ENCODE data around the gene RAG1.

The RAG1 gene

DNA sequence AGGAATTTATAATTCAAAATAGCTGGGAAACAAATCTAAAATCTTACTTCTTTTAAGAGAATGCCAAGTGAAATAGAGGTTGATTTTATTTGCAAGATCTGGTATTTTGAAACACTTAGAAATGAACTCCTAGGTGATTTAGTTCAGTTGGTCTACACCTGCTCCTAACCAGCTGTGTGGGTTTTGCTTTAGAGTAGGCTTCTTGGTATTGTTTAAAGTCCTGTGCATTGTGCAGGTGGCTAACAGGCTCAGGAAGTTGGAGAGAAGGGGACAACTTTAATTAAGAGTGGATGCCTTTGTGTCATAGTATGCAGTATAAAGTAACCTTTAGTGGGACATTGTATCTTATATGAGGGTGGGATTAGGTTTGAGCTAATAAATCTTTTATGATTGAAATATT is 34.3 kb downstream of the RAG1 start:
- no peaks in the 10 kb centered on the region for H3K9me3 Mint-ChIP-seq
- no peak overlapping the region for H3K27ac Mint-ChIP-seq
- H3K4me1 Mint-ChIP-seq: no peaks in the 10 kb centered on the region
- ATAC-seq (no peak), DNase-seq (no peak)
- peaks cover 15% of the 10 kb centered on the region for H3K27me3 Mint-ChIP-seq
- H3K4me3 Mint-ChIP-seq: no peak overlapping the region
- H3K36me3 Mint-ChIP-seq (ENCODE audit: low read depth): no peaks in the 10 kb centered on the region

DNA sequence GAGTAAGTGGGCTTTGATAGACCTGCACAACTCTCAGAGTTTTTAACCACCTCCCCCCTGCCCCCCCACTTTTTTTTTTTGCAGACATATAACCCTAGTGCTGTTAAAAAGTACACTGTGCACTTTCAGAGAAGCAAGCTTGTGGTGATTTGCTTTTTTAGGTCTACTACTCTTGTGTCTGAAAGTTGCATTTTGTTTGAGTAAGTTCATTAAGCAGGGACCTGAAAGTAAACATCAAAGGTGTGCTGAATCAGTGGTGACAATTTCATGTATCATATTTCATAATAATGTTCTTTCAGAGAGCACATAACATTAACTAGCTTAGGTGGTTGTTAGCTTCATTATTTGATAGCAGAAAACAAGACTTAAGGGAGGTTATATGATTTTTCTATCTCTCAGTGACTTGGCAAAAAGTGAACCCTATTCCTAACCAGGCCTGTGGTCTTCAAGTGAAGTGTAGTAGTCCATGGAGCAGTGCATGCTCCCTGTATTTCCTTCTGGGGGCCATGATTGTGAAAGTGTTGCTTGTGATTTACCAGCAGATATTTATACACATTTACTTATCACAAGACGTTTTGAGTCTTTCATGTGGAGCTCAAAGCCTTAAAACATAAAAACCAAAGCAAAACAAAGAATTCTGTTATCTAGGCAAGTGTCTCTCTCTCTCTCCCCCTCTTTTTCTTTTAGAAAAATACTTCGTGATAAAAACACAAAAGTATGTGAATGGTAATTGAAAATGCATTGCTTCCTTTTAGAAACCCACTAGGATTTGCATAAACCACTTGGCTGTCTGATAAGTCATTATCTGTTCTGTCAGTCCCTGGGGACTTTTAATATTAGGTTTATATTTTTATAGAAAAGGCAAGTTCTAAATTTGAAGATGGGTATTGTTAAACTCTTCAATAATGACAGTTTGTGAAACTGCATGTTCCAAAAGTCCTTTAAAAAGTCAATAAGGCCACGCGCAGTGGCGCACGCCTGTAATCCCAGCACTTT is 37.7 kb downstream of the RAG1 start:
- DNase-seq: no peak
- no peak for ATAC-seq
- Mint-ChIP-seq H3K27me3 (peaks cover 9% of the 10 kb centered on the region), H3K9me3 (no peaks in the 10 kb centered on the region), H3K4me1 (no peaks in the 10 kb centered on the region), H3K4me3 (no peak overlapping the region), H3K36me3 (ENCODE audit: low read depth) (no peaks in the 10 kb centered on the region), H3K27ac (no peak overlapping the region)

DNA sequence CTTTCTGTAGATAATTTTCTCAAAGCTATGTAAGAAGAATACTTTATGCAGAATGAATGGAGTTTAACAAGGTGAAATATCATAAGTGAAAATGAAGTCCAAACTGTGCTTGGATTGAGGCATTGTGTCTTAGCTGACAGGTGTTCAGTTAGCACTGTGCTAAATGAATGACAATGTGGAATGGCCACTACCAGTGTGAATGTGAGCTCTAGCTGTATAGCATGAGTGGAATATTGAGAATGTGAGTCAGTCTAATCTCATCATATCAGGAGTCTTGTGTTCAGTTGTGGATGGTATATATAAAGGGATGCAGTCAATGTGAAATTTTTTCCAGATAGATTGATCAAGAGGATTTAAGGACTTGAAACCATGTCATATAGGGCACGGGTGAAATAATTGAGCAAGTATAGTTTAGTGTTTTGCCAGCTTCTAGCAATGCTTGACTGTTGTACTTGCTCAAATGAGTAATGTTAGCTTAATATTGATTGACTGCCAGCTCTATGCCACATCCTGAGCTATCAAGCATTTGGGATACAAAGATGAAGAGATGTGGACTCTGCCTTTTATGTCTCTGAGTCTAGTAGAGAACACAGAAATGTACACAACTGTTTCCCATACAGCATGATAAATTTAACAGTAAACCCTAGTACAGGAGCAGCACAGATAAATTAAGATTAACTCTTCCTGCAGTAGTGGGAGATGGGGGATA is 40.8 kb downstream of the RAG1 start:
- Mint-ChIP-seq H3K4me3 (no peak overlapping the region), H3K27ac (no peak overlapping the region), H3K9me3 (no peaks in the 10 kb centered on the region), H3K4me1 (no peaks in the 10 kb centered on the region), H3K27me3 (peaks cover 11% of the 10 kb centered on the region), H3K36me3 (ENCODE audit: low read depth) (no peaks in the 10 kb centered on the region)
- DNase-seq (no peak), ATAC-seq (no peak)

GRCh38 chr11:36609383-36609782 is 41.6 kb downstream of the RAG1 start:
- Mint-ChIP-seq H3K27ac (no peak overlapping the region), H3K9me3 (no peaks in the 10 kb centered on the region), H3K27me3 (peaks cover 9% of the 10 kb centered on the region), H3K4me1 (no peaks in the 10 kb centered on the region), H3K36me3 (ENCODE audit: low read depth) (no peaks in the 10 kb centered on the region), H3K4me3 (no peak overlapping the region)
- no peak for ATAC-seq
- no peak for DNase-seq

GRCh38 chr11:36615826-36616225 is 48.0 kb downstream of the RAG1 start:
- Mint-ChIP-seq H3K9me3 (no peaks in the 10 kb centered on the region), H3K36me3 (ENCODE audit: low read depth) (no peaks in the 10 kb centered on the region), H3K27ac (no peak overlapping the region), H3K4me3 (no peak overlapping the region), H3K4me1 (peaks cover 10% of the 10 kb centered on the region), H3K27me3 (peaks cover 15% of the 10 kb centered on the region)
- ATAC-seq: no peak
- no peak for DNase-seq

- H3K27ac Mint-ChIP-seq: no peak overlapping the region
- no peaks in the 10 kb centered on the region for H3K36me3 Mint-ChIP-seq (ENCODE audit: low read depth)
- peaks cover 11% of the 10 kb centered on the region for H3K27me3 Mint-ChIP-seq
- H3K4me1 Mint-ChIP-seq: peaks cover 10% of the 10 kb centered on the region
- no peak overlapping the region for H3K4me3 Mint-ChIP-seq
- DNase-seq (no peak), ATAC-seq (no peak)
- no peaks in the 10 kb centered on the region for H3K9me3 Mint-ChIP-seq
Observed at GRCh38 chr11:36617543-36618362, 49.9 kb downstream of the RAG1 start.

- Mint-ChIP-seq H3K36me3 (ENCODE audit: low read depth) (no peaks in the 10 kb centered on the region), H3K27ac (no peak overlapping the region), H3K4me1 (peaks cover 10% of the 10 kb centered on the region), H3K9me3 (no peaks in the 10 kb centered on the region), H3K27me3 (peaks cover 11% of the 10 kb centered on the region), H3K4me3 (no peak overlapping the region)
- ATAC-seq (no peak), DNase-seq (no peak)
Observed at GRCh38 chr11:36618363-36619047, 50.7 kb downstream of the RAG1 start.

DNA sequence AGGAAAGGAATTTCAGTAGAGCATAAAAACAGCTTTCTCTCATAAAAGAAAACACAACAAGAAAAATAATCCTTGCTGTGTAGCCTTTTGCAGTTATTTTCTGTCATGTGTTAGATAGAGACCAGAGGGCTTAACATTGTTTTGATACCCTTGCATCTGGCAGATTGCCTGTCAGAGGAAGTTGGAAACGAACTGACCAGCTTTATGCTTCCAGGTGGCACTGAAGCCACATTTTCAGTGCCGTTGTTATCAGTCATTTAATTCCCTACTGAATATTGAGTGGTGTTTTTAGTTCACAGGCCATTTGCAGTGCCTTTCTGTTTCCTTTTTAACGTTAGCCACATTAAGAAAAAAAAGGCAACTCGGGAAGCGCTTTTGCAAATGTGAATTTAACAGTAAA is 51.7 kb downstream of the RAG1 start:
- Mint-ChIP-seq H3K36me3 (ENCODE audit: low read depth) (no peaks in the 10 kb centered on the region), H3K4me3 (no peak overlapping the region), H3K9me3 (no peaks in the 10 kb centered on the region), H3K4me1 (peaks cover 10% of the 10 kb centered on the region), H3K27ac (no peak overlapping the region), H3K27me3 (peaks cover 14% of the 10 kb centered on the region)
- ATAC-seq (no peak), DNase-seq (no peak)

DNA sequence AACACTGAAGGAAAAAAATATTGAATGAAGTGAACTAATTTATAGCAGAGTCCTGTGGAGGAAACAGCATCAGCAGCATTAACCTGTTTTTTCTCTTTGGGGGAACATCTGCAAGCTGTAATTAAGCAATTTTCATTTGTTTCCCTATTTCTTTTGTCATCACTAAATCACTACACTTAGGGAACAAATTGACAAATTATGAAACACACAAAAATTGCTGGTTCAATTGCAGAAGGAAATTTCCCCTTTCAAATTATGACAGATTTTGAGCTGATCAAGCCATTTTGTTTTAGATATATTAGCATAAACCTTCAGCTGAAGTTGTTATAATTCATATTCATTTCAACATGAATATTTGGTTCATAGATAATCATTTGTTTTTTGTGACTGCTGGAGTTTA is 52.4 kb downstream of the RAG1 start:
- no peak for ATAC-seq
- H3K36me3 Mint-ChIP-seq (ENCODE audit: low read depth): no peaks in the 10 kb centered on the region

GRCh38 chr11:36622431-36623136 is 54.8 kb downstream of the RAG1 start:
- Mint-ChIP-seq H3K36me3 (ENCODE audit: low read depth) (no peaks in the 10 kb centered on the region), H3K27ac (no peak overlapping the region), H3K4me3 (no peak overlapping the region), H3K4me1 (peaks cover 10% of the 10 kb centered on the region), H3K9me3 (no peaks in the 10 kb centered on the region), H3K27me3 (peaks cover 13% of the 10 kb centered on the region)
- DNase-seq (no peak), ATAC-seq (no peak)

More for the DNA sequence above, 52.4 kb downstream of the RAG1 start:
- Mint-ChIP-seq H3K27ac (no peak overlapping the region), H3K4me3 (no peak overlapping the region), H3K4me1 (peaks cover 10% of the 10 kb centered on the region), H3K27me3 (peaks cover 14% of the 10 kb centered on the region), H3K9me3 (no peaks in the 10 kb centered on the region)
- no peak for DNase-seq

DNA sequence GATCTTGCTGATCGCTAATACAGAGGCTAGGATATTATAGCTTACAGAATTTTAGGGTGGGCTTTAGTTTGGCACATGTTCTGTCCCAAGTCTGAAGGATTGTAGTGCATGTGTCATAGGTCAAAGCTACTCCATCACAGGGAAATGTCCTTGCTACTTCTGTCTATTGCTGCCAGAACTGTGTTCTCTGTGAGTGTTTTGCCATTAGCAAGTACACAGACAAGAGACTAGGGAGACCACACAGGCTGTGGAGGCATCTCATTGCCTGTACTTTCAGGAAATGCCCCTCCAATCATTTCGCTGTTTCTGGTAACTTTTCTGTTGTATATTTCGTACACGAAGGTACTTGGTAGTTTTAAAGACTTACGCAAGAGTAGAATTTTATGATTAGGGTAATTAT is 55.7 kb downstream of the RAG1 start:
- Mint-ChIP-seq H3K4me3 (no peak overlapping the region), H3K9me3 (no peaks in the 10 kb centered on the region), H3K4me1 (peaks cover 10% of the 10 kb centered on the region), H3K27me3 (peaks cover 12% of the 10 kb centered on the region), H3K36me3 (ENCODE audit: low read depth) (no peaks in the 10 kb centered on the region), H3K27ac (no peak overlapping the region)
- ATAC-seq (no peak), DNase-seq (no peak)

- ATAC-seq (no peak), DNase-seq (no peak)
- peaks cover 4% of the 10 kb centered on the region for H3K4me1 Mint-ChIP-seq
- peaks cover 7% of the 10 kb centered on the region for H3K27me3 Mint-ChIP-seq
- no peak overlapping the region for H3K4me3 Mint-ChIP-seq
- H3K9me3 Mint-ChIP-seq: no peaks in the 10 kb centered on the region
- no peak overlapping the region for H3K27ac Mint-ChIP-seq
- H3K36me3 Mint-ChIP-seq (ENCODE audit: low read depth): no peaks in the 10 kb centered on the region
Observed at GRCh38 chr11:36627006-36627405, 59.2 kb downstream of the RAG1 start.

- Mint-ChIP-seq H3K9me3 (no peaks in the 10 kb centered on the region), H3K4me3 (no peak overlapping the region), H3K27me3 (peaks cover 7% of the 10 kb centered on the region), H3K4me1 (peaks cover 4% of the 10 kb centered on the region), H3K36me3 (ENCODE audit: low read depth) (no peaks in the 10 kb centered on the region), H3K27ac (no peak overlapping the region)
- ATAC-seq: no peak
- no peak for DNase-seq
Observed at GRCh38 chr11:36627471-36627870, 59.7 kb downstream of the RAG1 start.

Measured in activated naive CD8-positive, alpha-beta T cell treated with anti-CD3 and anti-CD28 coated beads, Interleukin-2, amount 50 U/mL, for 24 hours (primary cell).